Measurements from ENCODE around the gene PKD2. TPM values are rescaled to one million over a fixed set of nuclear protein-coding genes. Genes with fewer than 3 reads are reported as not detected.

Gene PKD2
- total and polyA plus RNA-seq, 10 donors: 3.5 to 23.0 (median 15.5) TPM

DNA sequence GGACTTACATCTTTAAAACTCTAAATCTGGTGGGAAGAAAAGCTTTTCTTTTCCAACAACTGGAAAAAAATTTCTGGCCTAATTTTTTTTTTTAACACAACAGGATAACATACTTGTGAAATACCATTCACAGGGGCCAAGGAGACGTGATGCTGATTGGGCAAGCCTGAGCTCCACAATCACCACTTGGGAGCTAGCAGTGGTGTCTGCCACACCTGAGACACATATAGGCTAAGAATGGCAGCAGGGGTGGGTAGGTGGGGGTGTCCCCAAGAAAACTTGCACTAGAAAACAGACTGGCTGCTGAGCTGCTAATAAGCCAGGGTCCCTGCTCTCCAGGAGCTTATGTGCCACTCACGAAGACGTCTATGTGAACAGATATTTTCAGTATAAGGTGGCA lies 5.6 kb upstream of the PKD2 start:
- H3K9me3 ChIP-seq: no peaks in the 10 kb centered on the region
- WGBS, 5 donors: 60 to 86% (median 79%) methylated on average over 3 of the region's 3 CpGs
- TF ChIP-seq POLR2A (IDR thresholded peaks at IDR 0.05) (no peak), POLR2AphosphoS5 (IDR thresholded peaks at IDR 0.05) (no peak)
- TF ChIP-seq, protein P1, sequence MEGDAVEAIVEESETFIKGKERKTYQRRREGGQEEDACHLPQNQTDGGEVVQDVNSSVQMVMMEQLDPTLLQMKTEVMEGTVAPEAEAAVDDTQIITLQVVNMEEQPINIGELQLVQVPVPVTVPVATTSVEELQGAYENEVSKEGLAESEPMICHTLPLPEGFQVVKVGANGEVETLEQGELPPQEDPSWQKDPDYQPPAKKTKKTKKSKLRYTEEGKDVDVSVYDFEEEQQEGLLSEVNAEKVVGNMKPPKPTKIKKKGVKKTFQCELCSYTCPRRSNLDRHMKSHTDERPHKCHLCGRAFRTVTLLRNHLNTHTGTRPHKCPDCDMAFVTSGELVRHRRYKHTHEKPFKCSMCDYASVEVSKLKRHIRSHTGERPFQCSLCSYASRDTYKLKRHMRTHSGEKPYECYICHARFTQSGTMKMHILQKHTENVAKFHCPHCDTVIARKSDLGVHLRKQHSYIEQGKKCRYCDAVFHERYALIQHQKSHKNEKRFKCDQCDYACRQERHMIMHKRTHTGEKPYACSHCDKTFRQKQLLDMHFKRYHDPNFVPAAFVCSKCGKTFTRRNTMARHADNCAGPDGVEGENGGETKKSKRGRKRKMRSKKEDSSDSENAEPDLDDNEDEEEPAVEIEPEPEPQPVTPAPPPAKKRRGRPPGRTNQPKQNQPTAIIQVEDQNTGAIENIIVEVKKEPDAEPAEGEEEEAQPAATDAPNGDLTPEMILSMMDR (IDR thresholded peaks at IDR 0.05 in 8 of 11, conservative IDR thresholded peaks at IDR 0.05 in 3 of 11): no peak
- no peak for DNase-seq
- peaks cover 0 to 3% (median 3%) of the 10 kb centered on the region in 6 donors for H3K4me1 ChIP-seq
- no peaks in the 10 kb centered on the region for H3K36me3 ChIP-seq
- no peak overlapping the region for H3K27ac ChIP-seq
- H3K4me3 ChIP-seq: no peak overlapping the region
- intact Hi-C loops (cut with DNase I; ENCODE audit: low total_unique reads): no loop called here
- H3K27me3 ChIP-seq (replicated peaks in 1 of 7): no peaks in the 10 kb centered on the region

DNA sequence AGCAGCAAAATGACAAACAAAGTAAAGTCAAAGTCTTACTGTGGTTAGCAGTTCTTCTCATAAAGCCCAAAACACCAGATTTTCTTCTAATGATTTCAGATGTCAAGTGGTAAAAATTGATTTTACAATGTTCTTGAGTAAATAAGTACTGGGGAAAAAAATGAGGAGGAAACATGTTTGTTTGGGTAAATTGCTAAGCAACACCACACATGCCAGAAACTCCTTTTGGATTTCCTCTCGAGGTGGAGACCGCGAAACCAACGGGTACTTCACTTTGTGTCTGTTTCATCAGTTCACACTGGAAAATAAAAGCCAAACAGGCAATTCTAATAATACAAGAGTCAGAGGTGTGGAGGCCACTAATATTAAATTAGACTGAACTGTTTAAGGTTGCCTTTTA lies 4.6 kb upstream of the PKD2 start:
- no peak overlapping the region for H3K27ac ChIP-seq
- peaks cover 0 to 9% (median 7%) of the 10 kb centered on the region in 6 donors for H3K4me1 ChIP-seq
- TF ChIP-seq POLR2A (IDR thresholded peaks at IDR 0.05): no peak
- TF ChIP-seq POLR2AphosphoS5 (IDR thresholded peaks at IDR 0.05): no peak
- TF ChIP-seq, protein P1 (IDR thresholded peaks at IDR 0.05 in 8 of 11, conservative IDR thresholded peaks at IDR 0.05 in 3 of 11): no peak
- H3K4me3 ChIP-seq: no peak overlapping the region
- 52 to 65% (median 61%) methylated on average over 4 of the region's 4 CpGs for WGBS, 5 donors
- intact Hi-C loops (cut with DNase I; ENCODE audit: low total_unique reads): no loop called here
- H3K9me3 ChIP-seq: no peaks in the 10 kb centered on the region
- DNase-seq: no peak
- no peaks in the 10 kb centered on the region for H3K27me3 ChIP-seq (replicated peaks in 1 of 7)
- no peaks in the 10 kb centered on the region for H3K36me3 ChIP-seq

DNA sequence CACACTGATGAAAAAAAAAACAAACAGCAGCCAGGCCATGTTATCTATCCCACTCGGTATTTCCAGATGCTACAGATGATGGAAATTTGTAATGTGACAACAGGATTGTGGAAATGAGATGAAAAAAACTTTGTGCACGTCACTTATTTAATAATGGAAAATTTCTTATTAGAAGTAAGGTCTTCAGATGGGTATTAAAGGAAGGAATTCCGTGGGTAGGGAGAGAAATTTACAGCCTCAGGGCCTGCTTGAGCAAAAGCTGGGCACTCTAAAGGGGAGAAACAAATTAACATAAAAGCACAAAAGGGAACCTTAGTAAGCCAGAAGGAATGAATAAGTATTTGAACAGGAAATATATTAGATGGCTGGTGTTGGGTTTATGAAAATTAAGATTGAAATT lies 4.2 kb upstream of the PKD2 start:
- H3K27me3 ChIP-seq (replicated peaks in 1 of 7): peaks cover 0 to 3% (median 0%) of the 10 kb centered on the region in 7 donors
- peaks cover under 1 to 14% (median 8%) of the 10 kb centered on the region in 6 donors for H3K4me1 ChIP-seq
- TF ChIP-seq POLR2A (IDR thresholded peaks at IDR 0.05) (no peak), POLR2AphosphoS5 (IDR thresholded peaks at IDR 0.05) (no peak)
- TF ChIP-seq, protein P1 (IDR thresholded peaks at IDR 0.05 in 8 of 11, conservative IDR thresholded peaks at IDR 0.05 in 3 of 11): no peak
- no peak overlapping the region for H3K27ac ChIP-seq
- H3K36me3 ChIP-seq: no peaks in the 10 kb centered on the region
- no peak for DNase-seq
- intact Hi-C loops (cut with DNase I; ENCODE audit: low total_unique reads): no loop called here
- H3K4me3 ChIP-seq: no peak overlapping the region
- 63 to 82% (median 75%) methylated on average over 3 of the region's 3 CpGs for WGBS, 5 donors
- H3K9me3 ChIP-seq: no peaks in the 10 kb centered on the region

DNA sequence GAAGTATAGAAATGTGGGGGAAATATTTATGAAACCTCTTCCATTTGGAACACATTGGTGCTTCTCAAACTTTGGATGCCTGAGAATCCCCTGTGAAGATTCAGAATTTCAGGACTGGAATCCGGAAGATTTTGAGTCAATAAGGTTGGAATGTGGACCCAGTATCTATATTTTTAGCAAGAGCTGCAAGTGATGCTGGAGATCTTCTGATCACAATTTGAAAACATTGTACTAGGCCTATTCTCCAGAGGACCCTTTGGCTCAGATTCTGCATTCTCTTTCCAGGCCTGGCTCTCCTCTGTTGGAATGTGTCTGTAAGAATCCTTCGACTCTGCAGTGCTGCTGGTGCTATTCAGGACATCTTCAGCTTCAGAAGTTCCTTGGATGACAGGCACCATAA lies 2.4 kb upstream of the PKD2 start:
- Histone ChIP-seq H3K4me3 (no peak overlapping the region), H3K9me3 (no peaks in the 10 kb centered on the region), H3K27ac (no peak overlapping the region), H3K36me3 (no peaks in the 10 kb centered on the region), H3K4me1 (peaks cover 8 to 32% (median 26%) of the 10 kb centered on the region in 6 donors), H3K27me3 (replicated peaks in 1 of 7) (peaks cover 0 to 3% (median 0%) of the 10 kb centered on the region in 7 donors)
- no peak for DNase-seq
- TF ChIP-seq, protein P1 (IDR thresholded peaks at IDR 0.05 in 8 of 11, conservative IDR thresholded peaks at IDR 0.05 in 3 of 11): no peak
- TF ChIP-seq POLR2AphosphoS5 (IDR thresholded peaks at IDR 0.05) (no peak), POLR2A (IDR thresholded peaks at IDR 0.05) (no peak)
- intact Hi-C loops (cut with DNase I; ENCODE audit: low total_unique reads): no loop called here
- 79 to 100% (median 89%) methylated on average over 2 of the region's 2 CpGs for WGBS, 5 donors

All from spleen (tissue), 11 donors.